HepG2 (cell line): ENCODE measurements around the gene RIPK3. TPM values are rescaled to one million over a fixed set of nuclear protein-coding genes. Genes with fewer than 3 reads are reported as not detected.

ENCODE experiments used
- ASH2L ChIP-seq: fragments of 300-600, 200-600 bp; sonication (generic); IDR thresholded peaks from 2 replicates; pipeline ENCODE4 v1.7.0; 2017; ENCODE audit warnings: low read depth, mild to moderate bottlenecking, moderate library complexity, mixed read lengths, low read length; ENCODE audit not compliant: insufficient read length
- BCL3 ChIP-seq: sonication (generic); formaldehyde crosslinking; IDR thresholded peaks from 2 replicates; pipeline ENCODE4 v1.5.1; 2020; ENCODE audit warnings: mild to moderate bottlenecking, missing genetic modification reagents, moderate library complexity
- DR1 ChIP-seq: sonication (generic); formaldehyde crosslinking; IDR thresholded peaks from 2 replicates; pipeline ENCODE4 v1.8.0; 2021; ENCODE audit warnings: mild to moderate bottlenecking, missing genetic modification reagents, inconsistent platforms
- DRAP1 ChIP-seq: IDR thresholded peaks from 2 replicates; pipeline ENCODE4 v1.6.1; 2016; ENCODE audit warnings: missing genetic modification reagents, missing compliant biosample characterization
- DZIP1 ChIP-seq: sonication (generic); formaldehyde crosslinking; IDR thresholded peaks from 2 replicates; pipeline ENCODE4 v1.5.0; 2020; ENCODE audit warnings: mild to moderate bottlenecking, missing genetic modification reagents
- ETV5 ChIP-seq: IDR thresholded peaks from 2 replicates; pipeline ENCODE4 v1.6.1; 2018; ENCODE audit warnings: missing biosample characterization, missing genetic modification reagents, inconsistent platforms, borderline replicate concordance
- FOXO4 ChIP-seq: sonication (generic); formaldehyde crosslinking; conservative IDR thresholded peaks from 2 replicates; pipeline ENCODE4 v1.8.1; 2023; ENCODE audit warnings: missing genetic modification reagents
- GABPB1 ChIP-seq: IDR thresholded peaks from 2 replicates; pipeline ENCODE4 v1.6.1; 2016; ENCODE audit warnings: mild to moderate bottlenecking, missing genetic modification reagents, moderate library complexity, missing compliant biosample characterization
- HNF1B ChIP-seq: sonication (generic); formaldehyde crosslinking; IDR thresholded peaks from 2 replicates; pipeline ENCODE4 v1.5.1; 2020; ENCODE audit warnings: mild to moderate bottlenecking, moderate library complexity, missing genetic modification reagents
- MIER2 ChIP-seq: IDR thresholded peaks from 2 replicates; pipeline ENCODE4 v1.6.1; 2016; ENCODE audit warnings: missing biosample characterization, missing genetic modification reagents
- SIN3B ChIP-seq: fragments of 150-350 bp; IDR thresholded peaks from 2 replicates; pipeline ENCODE4 v1.6.1; 2014; ENCODE audit warnings: low read length
- SOX13 ChIP-seq, 3 experiments: fragments of 450-650 bp in 1 of 3; sonication (generic) in 1 of 3; formaldehyde crosslinking in 1 of 3; IDR thresholded peaks in 2 of 3; conservative IDR thresholded peaks in 1 of 3; 2 replicates each; pipeline versions ENCODE4 v1.5.0 to v1.6.1; 2016 to 2020; ENCODE audit warnings: antibody characterized with exemption in 1 of 3, mild to moderate bottlenecking in 1 of 3, missing compliant biosample characterization in 1 of 3, missing genetic modification reagents in 1 of 3, moderate library complexity in 1 of 3
- TBX3 ChIP-seq: fragments of 450-650 bp; IDR thresholded peaks from 2 replicates; pipeline ENCODE4 v1.6.1; 2017; ENCODE audit warnings: antibody characterized with exemption, mild to moderate bottlenecking, inconsistent platforms, borderline replicate concordance
- ZMYM2 ChIP-seq: sonication (generic); formaldehyde crosslinking; IDR thresholded peaks from 2 replicates; pipeline ENCODE4 v1.8.0; 2022; ENCODE audit warnings: mild to moderate bottlenecking, missing genetic modification reagents
- ZNF350 ChIP-seq: sonication (generic); formaldehyde crosslinking; IDR thresholded peaks from 2 replicates; pipeline ENCODE4 v1.4.0; 2020; ENCODE audit warnings: mild to moderate bottlenecking, low read depth, missing genetic modification reagents, borderline replicate concordance
- ZNF580 ChIP-seq: IDR thresholded peaks from 2 replicates; pipeline ENCODE4 v1.6.1; 2016; ENCODE audit warnings: low read depth, borderline replicate concordance
- ZNF674 ChIP-seq: sonication (generic); formaldehyde crosslinking; IDR thresholded peaks from 2 replicates; pipeline ENCODE4 v1.5.0; 2020; ENCODE audit warnings: low read depth, mild to moderate bottlenecking, missing genetic modification reagents
- ZNF724P ChIP-seq: sonication (generic); formaldehyde crosslinking; IDR thresholded peaks from 2 replicates; pipeline ENCODE4 v1.8.0; 2022; ENCODE audit warnings: missing genetic modification reagents, borderline replicate concordance
- ZNF75D ChIP-seq: sonication (generic); formaldehyde crosslinking; IDR thresholded peaks from 2 replicates; pipeline ENCODE4 v1.8.1; 2023; ENCODE audit warnings: missing genetic modification reagents, mild to moderate bottlenecking, borderline replicate concordance
- ZNF776 ChIP-seq: sonication (generic); formaldehyde crosslinking; IDR thresholded peaks from 2 replicates; pipeline ENCODE4 v1.4.0; 2020; ENCODE audit warnings: mild to moderate bottlenecking, missing genetic modification reagents
- polyA plus RNA-seq, 8 experiments: library from polyadenylated mRNA; depleted of rRNA in 3 of 8; stranded (reverse) in 7 of 8; unstranded in 1 of 8; fragments of >200 nt; fragmentation: Illumina TruSeq in 4 of 8; extraction: Trizol in 4 of 8; gene quantifications; 2 replicates each; pipeline versions ENCODE4 v1.2.1 to v1.2.3, GENCODE V29; 2011 to 2016; ENCODE audit warnings: low read depth in 4 of 8, missing spikeins in 1 of 8, mixed read lengths in 1 of 8; ENCODE audit not compliant: insufficient read depth in 1 of 8
- total RNA-seq, 5 experiments: library from RNA; depleted of rRNA; stranded (reverse); fragments of >200 nt; fragmentation: Illumina TruSeq; extraction: Trizol; gene quantifications; 2 replicates each; pipeline ENCODE4 v1.2.3, GENCODE V29; 2016; ENCODE audit warnings: low read depth in 1 of 5

Gene RIPK3
- total and polyA plus RNA-seq, 2 of the 13 experiments (the other 11 are each of a cell fraction or from before 2014, with no cell fraction given), result not detected

- TF ChIP-seq FOXO4 (CRISPR knock-in tag), result no peak
- TF ChIP-seq BCL3 (CRISPR knock-in tag), result peak; percentile 100
- 0 out of 2 replicates have a peak, but pooled peaks have one; percentile 36 for TF ChIP-seq DRAP1 (CRISPR knock-in tag)
- TF ChIP-seq HNF1B (CRISPR knock-in tag), result peak; percentile 77
- peak; percentile 86; the same call in 1 of the 2 replicates for TF ChIP-seq ZNF350 (CRISPR knock-in tag)
- peak; percentile 94 for TF ChIP-seq ETV5
- TF ChIP-seq ZNF75D, result no peak
- peak; percentile 97; the same call in 1 of the 2 replicates for TF ChIP-seq ZNF724P (CRISPR knock-in tag)
- TF ChIP-seq ZNF580 (CRISPR knock-in tag), result peak; percentile 99
- 0 out of 2 replicates have a peak, but pooled peaks have one; percentile 88 for TF ChIP-seq ZNF674
- TF ChIP-seq SOX13 (IDR thresholded peaks at IDR 0.05), result no peak
- TF ChIP-seq SOX13 (CRISPR knock-in tag; conservative IDR thresholded peaks at IDR 0.05 in 1 of 2, IDR thresholded peaks at IDR 0.05 in 1 of 2), result peak in 1 of 2 experiments; percentile 78; a peak in 2 of 4 replicates
- TF ChIP-seq DR1, result no peak
- peak; percentile 90 for TF ChIP-seq DZIP1
- no peak for TF ChIP-seq ASH2L
- no peak for TF ChIP-seq ZMYM2 (CRISPR knock-in tag)
- 0 out of 2 replicates have a peak, but pooled peaks have one; percentile 10 for TF ChIP-seq SIN3B
- peak; percentile 100 for TF ChIP-seq ZNF776 (CRISPR knock-in tag)
- no peak; the same call in 1 of the 2 replicates for TF ChIP-seq TBX3
- 0 out of 2 replicates have a peak, but pooled peaks have one; percentile 59 for TF ChIP-seq MIER2 (CRISPR knock-in tag)
- peak; percentile 94 for TF ChIP-seq GABPB1
Observed at GRCh38 chr14:24315807-24316596, 23.8 kb downstream of the RIPK3 start (continued).
